CD14-positive monocyte (primary cell): ENCODE measurements around the gene CPS1. TPM values are rescaled to one million over a fixed set of nuclear protein-coding genes. Genes with fewer than 3 reads are reported as not detected.
A peak's percentile ranks its signal among the peaks of the same experiment; 100 is the strongest.

Source experiments
- DNase-seq, 3 donors: peaks; one replicate each; pipeline ENCODE4 v3.0.0-alpha.2; 2011 to 2022
- H2AFZ ChIP-seq: 2 replicates; pipeline ENCODE4 v1.6.0; 2012; ENCODE audit warnings: mild to moderate bottlenecking, low read depth, low read length, inconsistent platforms; ENCODE audit not compliant: insufficient read depth, poor library complexity, severe bottlenecking
- H3K27ac ChIP-seq, 2 donors: 1 replicate in 1 of 2; 2 replicates in 1 of 2; pipeline ENCODE4 v1.5.1; 2012 to 2013; ENCODE audit warnings: low read length in 2 of 2, control low read depth in 1 of 2, inconsistent platforms in 1 of 2, low read depth in 1 of 2, mild to moderate bottlenecking in 1 of 2
- H3K27me3 ChIP-seq, 2 donors: one replicate each; pipeline versions ENCODE4 v1.6.0 to v1.6.1; 2011 to 2013; ENCODE audit warnings: low read length in 2 of 2; ENCODE audit not compliant: control insufficient read depth in 2 of 2, insufficient read depth in 2 of 2
- H3K36me3 ChIP-seq, 2 donors: replicated peaks in 1 of 2; 1 replicate in 1 of 2; 2 replicates in 1 of 2; pipeline versions ENCODE4 v1.5.1 to v1.6.1; 2012 to 2013; ENCODE audit warnings: low read length in 2 of 2, control low read depth in 1 of 2, inconsistent platforms in 1 of 2, mild to moderate bottlenecking in 1 of 2; ENCODE audit not compliant: insufficient read depth in 2 of 2, control insufficient read depth in 1 of 2
- H3K4me1 ChIP-seq, 2 donors: 1 replicate in 1 of 2; 2 replicates in 1 of 2; pipeline versions ENCODE4 v1.5.1 to v1.6.1; 2012 to 2013; ENCODE audit warnings: low read length in 2 of 2, control low read depth in 1 of 2, inconsistent platforms in 1 of 2, mild to moderate bottlenecking in 1 of 2, moderate library complexity in 1 of 2; ENCODE audit not compliant: insufficient read depth in 2 of 2, control insufficient read depth in 1 of 2
- H3K4me2 ChIP-seq: replicated peaks from 2 replicates; pipeline ENCODE3; 2012; ENCODE audit warnings: low read length, moderate library complexity, mild to moderate bottlenecking; ENCODE audit not compliant: poor library complexity, severe bottlenecking; ENCODE audit errors: extremely low read depth
- H3K4me3 ChIP-seq, 3 experiments: fragments of 200-600 bp in 1 of 3; sonication (generic) in 1 of 3; replicated peaks in 1 of 3; 1 replicate in 2 of 3; 2 replicates in 1 of 3; pipeline ENCODE4 v1.5.1; 2011 to 2013; ENCODE audit warnings: low read length in 3 of 3, mild to moderate bottlenecking in 3 of 3, control low read depth in 2 of 3, low read depth in 2 of 3, inconsistent platforms in 1 of 3, moderate library complexity in 1 of 3
- H3K79me2 ChIP-seq: 2 replicates; pipeline ENCODE4 v1.6.0; 2012; ENCODE audit warnings: mild to moderate bottlenecking, control low read depth, inconsistent platforms, low read length, moderate library complexity; ENCODE audit not compliant: insufficient read depth
- H3K9ac ChIP-seq: 2 replicates; pipeline ENCODE4 v1.6.0; 2017; ENCODE audit warnings: low read length, mild to moderate bottlenecking; ENCODE audit not compliant: insufficient read depth, poor library complexity, severe bottlenecking
- H3K9me3 ChIP-seq, 2 donors: replicated peaks in 1 of 2; 1 replicate in 1 of 2; 2 replicates in 1 of 2; pipeline versions ENCODE4 v1.5.1 to v1.6.1; 2012 to 2013; ENCODE audit warnings: low read length in 2 of 2, control low read depth in 1 of 2; ENCODE audit not compliant: control insufficient read depth in 1 of 2, insufficient read depth in 1 of 2
- H4K20me1 ChIP-seq: 2 replicates; pipeline ENCODE4 v1.6.0; 2012; ENCODE audit warnings: mild to moderate bottlenecking, low read length, control low read depth, moderate library complexity; ENCODE audit not compliant: insufficient read depth
- H3K27ac Mint-ChIP-seq, 7 donors: one replicate each; pipeline ENCODE4 v1.8.0; 2020; ENCODE audit warnings: mild to moderate bottlenecking in 7 of 7, mixed read lengths in 7 of 7, moderate library complexity in 6 of 7, inconsistent platforms in 2 of 7
- H3K27me3 Mint-ChIP-seq, 3 donors: one replicate each; pipeline ENCODE4 v1.8.0; 2021 to 2022; ENCODE audit warnings: low read depth in 3 of 3, mild to moderate bottlenecking in 3 of 3, mixed read lengths in 3 of 3, moderate library complexity in 3 of 3, inconsistent platforms in 1 of 3
- H3K36me3 Mint-ChIP-seq, 2 donors: one replicate each; pipeline ENCODE4 v1.8.0; 2020; ENCODE audit warnings: mixed read lengths in 2 of 2, inconsistent platforms in 1 of 2, mild to moderate bottlenecking in 1 of 2
- H3K4me1 Mint-ChIP-seq: one replicate; pipeline ENCODE4 v1.8.0; 2020; ENCODE audit warnings: mild to moderate bottlenecking, mixed read lengths
- H3K4me3 Mint-ChIP-seq, 2 donors: one replicate each; pipeline ENCODE4 v1.8.0; 2020; ENCODE audit warnings: mild to moderate bottlenecking in 2 of 2, mixed read lengths in 2 of 2, moderate library complexity in 1 of 2
- H3K9me3 Mint-ChIP-seq, 7 donors: one replicate each; pipeline ENCODE4 v1.8.0; 2020 to 2022; ENCODE audit warnings: mixed read lengths in 7 of 7, mild to moderate bottlenecking in 6 of 7, moderate library complexity in 6 of 7, inconsistent platforms in 2 of 7
- CTCF ChIP-seq: fragments of 200-600 bp; IDR thresholded peaks from one replicate; pipeline ENCODE4 v1.8.0; 2022; ENCODE audit warnings: antibody characterized with exemption, mild to moderate bottlenecking
- WGBS: methylation state at CpG from one replicate; pipeline ENCODE4 v1.1.5; 2013; ENCODE audit warnings: missing lambda C conversion rate; ENCODE audit not compliant: insufficient coverage; 5-methylcytosine and 5-hydroxymethylcytosine counted together
- intact Hi-C, 2 donors: fragments of 100-400 bp; cut with micrococcal nuclease; formaldehyde crosslinking; loops; one replicate each; pipeline versions ENCODE4 v1.15.0 to v1.15.1; 2023
- polyA plus RNA-seq, 3 donors: library from polyadenylated mRNA; depleted of rRNA in 1 of 3; unstranded in 2 of 3; stranded (reverse) in 1 of 3; fragments of 300-500 nt in 2 of 3; fragments of >200 nt in 1 of 3; fragmentation: Illumina TruSeq in 2 of 3; gene quantifications; 1 replicate in 2 of 3; 2 replicates in 1 of 3; pipeline ENCODE4 v1.2.3, GENCODE V29; 2012 to 2021

Gene CPS1
- polyA plus RNA-seq, 3 donors = not detected

- Mint-ChIP-seq H3K27ac (no peak overlapping the region), H3K4me3 (no peak overlapping the region)
- H3K36me3 ChIP-seq = no peaks in the 10 kb centered on the region
These were observed 78.9 kb downstream of the CPS1 start for GRCh38 chr2:210635257-210635656.

GRCh38 chr2:210642333-210642732 is 85.9 kb downstream of the CPS1 start:
- Histone ChIP-seq H3K4me1 (no peaks in the 10 kb centered on the region), H3K27ac (no peak overlapping the region), H3K79me2 (no peaks in the 10 kb centered on the region), H3K9me3 (no peaks in the 10 kb centered on the region), H4K20me1 (no peaks in the 10 kb centered on the region), H2AFZ (no peak overlapping the region), H3K4me3 (no peak overlapping the region), H3K27me3 (no peaks in the 10 kb centered on the region), H3K4me2 (no peak overlapping the region), H3K9ac (no peak overlapping the region), H3K36me3 (no peaks in the 10 kb centered on the region)
- intact Hi-C loops = no loop called here
- Mint-ChIP-seq H3K4me3 (no peak overlapping the region), H3K27ac (peak overlapping the region in 1 of 7 donors; percentile 30), H3K27me3 (no peaks in the 10 kb centered on the region), H3K4me1 (no peaks in the 10 kb centered on the region), H3K36me3 (no peaks in the 10 kb centered on the region), H3K9me3 (peaks cover 0 to 5% (median 0%) of the 10 kb centered on the region in 7 donors)
- 60% methylated on average over 1 of the region's 4 CpGs for WGBS
- no peak for TF ChIP-seq CTCF
- no peak for DNase-seq

More at GRCh38 chr2:210635257-210635656, 78.9 kb downstream of the CPS1 start:
- Mint-ChIP-seq H3K36me3 (no peaks in the 10 kb centered on the region), H3K9me3 (peaks cover 0 to 3% (median 0%) of the 10 kb centered on the region in 7 donors), H3K4me1 (no peaks in the 10 kb centered on the region), H3K27me3 (peaks cover 0 to 2% (median 0%) of the 10 kb centered on the region in 3 donors)
- no peaks in the 10 kb centered on the region for H3K4me1 ChIP-seq
- no peaks in the 10 kb centered on the region for H4K20me1 ChIP-seq
- H3K4me3 ChIP-seq = no peak overlapping the region
- DNase-seq = no peak
- H3K9ac ChIP-seq = no peak overlapping the region
- WGBS = no CpG with 5 or more reads among the region's 1 CpG
- H3K27me3 ChIP-seq = no peaks in the 10 kb centered on the region
- H3K79me2 ChIP-seq = no peaks in the 10 kb centered on the region
- H3K27ac ChIP-seq = no peak overlapping the region
- TF ChIP-seq CTCF = no peak
- intact Hi-C loops = no loop called here
- H3K4me2 ChIP-seq = no peak overlapping the region
- no peak overlapping the region for H2AFZ ChIP-seq
- no peaks in the 10 kb centered on the region for H3K9me3 ChIP-seq
